CD4-positive, alpha-beta T cell treated with Interleukin-17A for 4 hours (primary cell): ENCODE results near the gene ASTN2.
"Not testable (repeated sequence)": the region's sequence is repeated elsewhere in the genome, so short reads cannot be mapped to it uniquely, and the experiment has no call there.

Experiments
- DNase-seq: peaks from one replicate; pipeline ENCODE4 v3.0.0-alpha.2; 2020; ENCODE audit warnings: mixed read lengths

ASTN2 gene

GRCh38 chr9:116944714-116945534 is 469.9 kb downstream of the ASTN2 start:
- DNase-seq: no peak

GRCh38 chr9:116943970-116944369 is 470.9 kb downstream of the ASTN2 start:
- DNase-seq: no peak

- DNase-seq: no peak
These were observed 472.2 kb downstream of the ASTN2 start for GRCh38 chr9:116942593-116943061.

GRCh38 chr9:116941266-116941665 is 473.6 kb downstream of the ASTN2 start:
- no peak for DNase-seq

- no peak for DNase-seq
These were observed 474.1 kb downstream of the ASTN2 start for GRCh38 chr9:116940614-116941215.

GRCh38 chr9:116939614-116940013 is 475.2 kb downstream of the ASTN2 start:
- DNase-seq: no peak

- no peak for DNase-seq
These were observed 475.7 kb downstream of the ASTN2 start for GRCh38 chr9:116939161-116939560.

- DNase-seq: no peak
These were observed 477.5 kb downstream of the ASTN2 start for GRCh38 chr9:116937361-116937760.

GRCh38 chr9:116935149-116935897 is 479.5 kb downstream of the ASTN2 start:
- DNase-seq: no peak

GRCh38 chr9:116934131-116934530 is 480.7 kb downstream of the ASTN2 start:
- no peak for DNase-seq

- no peak for DNase-seq
These were observed 481.6 kb downstream of the ASTN2 start for GRCh38 chr9:116933251-116933650.

GRCh38 chr9:116929621-116930020 is 485.2 kb downstream of the ASTN2 start:
- no peak for DNase-seq

- no peak for DNase-seq
These were observed 486.0 kb downstream of the ASTN2 start for GRCh38 chr9:116928884-116929283.

GRCh38 chr9:116928289-116928688 is 486.6 kb downstream of the ASTN2 start:
- no peak for DNase-seq

GRCh38 chr9:116927726-116928125 is 487.1 kb downstream of the ASTN2 start:
- DNase-seq: no peak

GRCh38 chr9:116925121-116925520 is 489.7 kb downstream of the ASTN2 start:
- no peak for DNase-seq

GRCh38 chr9:116924462-116925110 is 490.3 kb downstream of the ASTN2 start:
- no peak for DNase-seq

GRCh38 chr9:116917895-116918508 is 496.9 kb downstream of the ASTN2 start:
- not testable (repeated sequence) for DNase-seq

GRCh38 chr9:116913536-116913935 is 501.3 kb downstream of the ASTN2 start:
- no peak for DNase-seq

GRCh38 chr9:116910201-116910600 is 504.7 kb downstream of the ASTN2 start:
- no peak for DNase-seq

GRCh38 chr9:116907989-116908388 is 506.9 kb downstream of the ASTN2 start:
- no peak for DNase-seq

- DNase-seq: no peak
These were observed 509.7 kb downstream of the ASTN2 start for GRCh38 chr9:116905171-116905588.

- no peak for DNase-seq
These were observed 510.7 kb downstream of the ASTN2 start for GRCh38 chr9:116904165-116904564.
